Left lung (tissue), 10 donors: ENCODE results near the gene PAPPA2. TPM values are rescaled to one million over a fixed set of nuclear protein-coding genes. Genes with fewer than 3 reads are reported as not detected.

Source experiments
- ATAC-seq: fragments of 200-7000 bp; cut with Tn5 transposase; one replicate; pipeline ENCODE4 v1.9.1; 2020; ENCODE audit warnings: moderate library complexity
- DNase-seq, 4 donors: peaks; one replicate each; pipeline ENCODE4 v3.0.0-alpha.2; 2013 to 2020
- H3K27ac ChIP-seq, 2 donors: fragments of 200-600 bp; sonication (generic) in 1 of 2; one replicate each; pipeline versions ENCODE4 v1.5.0 to v1.8.0; 2020 to 2021
- H3K27me3 ChIP-seq, 2 donors: fragments of 200-600 bp; sonication (generic) in 1 of 2; one replicate each; pipeline versions ENCODE4 v1.5.0 to v1.8.0; 2020 to 2021
- H3K36me3 ChIP-seq, 2 donors: fragments of 200-600 bp; sonication (generic) in 1 of 2; one replicate each; pipeline versions ENCODE4 v1.5.0 to v1.8.0; 2020 to 2021
- H3K4me1 ChIP-seq, 2 donors: fragments of 200-600 bp; one replicate each; pipeline ENCODE4 v1.8.0; 2021
- H3K4me3 ChIP-seq, 2 donors: fragments of 200-600 bp; sonication (generic) in 1 of 2; one replicate each; pipeline versions ENCODE4 v1.5.0 to v1.8.0; 2020 to 2021; ENCODE audit warnings: mild to moderate bottlenecking in 1 of 2
- H3K9me3 ChIP-seq, 2 donors: fragments of 200-600 bp; sonication (generic) in 1 of 2; one replicate each; pipeline versions ENCODE4 v1.5.0 to v1.8.0; 2020 to 2021
- intact Hi-C, 2 donors: fragments of 100-400 bp; cut with DNase I; formaldehyde crosslinking; loops; one replicate each; pipeline versions ENCODE4 v1.11.2 to v1.14.2; 2022
- polyA plus RNA-seq, 6 donors: library from polyadenylated mRNA; unstranded; fragments of 120-200 nt; gene quantifications; one replicate each; pipeline ENCODE4 v1.2.1, GENCODE V29; 2013; ENCODE audit not compliant: insufficient read length in 6 of 6
- total RNA-seq, 2 donors: library from RNA; stranded (reverse); fragmentation: NEBNext Ultra II Directional; extraction: Animal tissue kit (Norgen Biotek cat#: 25700); gene quantifications; one replicate each; pipeline ENCODE4 v1.2.1, GENCODE V29; 2021
- TF ChIP-seq, protein P1 (sequence below), 2 donors: fragments of 200-600 bp; sonication (generic) in 1 of 2; IDR thresholded peaks; one replicate each; pipeline versions ENCODE4 v1.5.0 to v1.8.0; 2021; ENCODE audit warnings: antibody characterized with exemption in 2 of 2
- donor health status: DM: no; HTN: yes; CAD: no.
- donor health status: DM: no; HTN: no; CAD: no.

PAPPA2 gene
- total and polyA plus RNA-seq, 8 donors: 0.09 to 0.68 (median 0.27) TPM

GRCh38 chr1:176773038-176773437 is 310.1 kb downstream of the PAPPA2 start:
- TF ChIP-seq, protein P1, sequence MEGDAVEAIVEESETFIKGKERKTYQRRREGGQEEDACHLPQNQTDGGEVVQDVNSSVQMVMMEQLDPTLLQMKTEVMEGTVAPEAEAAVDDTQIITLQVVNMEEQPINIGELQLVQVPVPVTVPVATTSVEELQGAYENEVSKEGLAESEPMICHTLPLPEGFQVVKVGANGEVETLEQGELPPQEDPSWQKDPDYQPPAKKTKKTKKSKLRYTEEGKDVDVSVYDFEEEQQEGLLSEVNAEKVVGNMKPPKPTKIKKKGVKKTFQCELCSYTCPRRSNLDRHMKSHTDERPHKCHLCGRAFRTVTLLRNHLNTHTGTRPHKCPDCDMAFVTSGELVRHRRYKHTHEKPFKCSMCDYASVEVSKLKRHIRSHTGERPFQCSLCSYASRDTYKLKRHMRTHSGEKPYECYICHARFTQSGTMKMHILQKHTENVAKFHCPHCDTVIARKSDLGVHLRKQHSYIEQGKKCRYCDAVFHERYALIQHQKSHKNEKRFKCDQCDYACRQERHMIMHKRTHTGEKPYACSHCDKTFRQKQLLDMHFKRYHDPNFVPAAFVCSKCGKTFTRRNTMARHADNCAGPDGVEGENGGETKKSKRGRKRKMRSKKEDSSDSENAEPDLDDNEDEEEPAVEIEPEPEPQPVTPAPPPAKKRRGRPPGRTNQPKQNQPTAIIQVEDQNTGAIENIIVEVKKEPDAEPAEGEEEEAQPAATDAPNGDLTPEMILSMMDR (IDR thresholded peaks at IDR 0.05): no peak
- Histone ChIP-seq H3K4me3 (no peak overlapping the region), H3K4me1 (no peaks in the 10 kb centered on the region), H3K9me3 (no peaks in the 10 kb centered on the region), H3K36me3 (no peaks in the 10 kb centered on the region), H3K27me3 (no peaks in the 10 kb centered on the region), H3K27ac (no peak overlapping the region)
- ATAC-seq: no peak
- intact Hi-C loops: no loop called here
- no peak for DNase-seq

DNA sequence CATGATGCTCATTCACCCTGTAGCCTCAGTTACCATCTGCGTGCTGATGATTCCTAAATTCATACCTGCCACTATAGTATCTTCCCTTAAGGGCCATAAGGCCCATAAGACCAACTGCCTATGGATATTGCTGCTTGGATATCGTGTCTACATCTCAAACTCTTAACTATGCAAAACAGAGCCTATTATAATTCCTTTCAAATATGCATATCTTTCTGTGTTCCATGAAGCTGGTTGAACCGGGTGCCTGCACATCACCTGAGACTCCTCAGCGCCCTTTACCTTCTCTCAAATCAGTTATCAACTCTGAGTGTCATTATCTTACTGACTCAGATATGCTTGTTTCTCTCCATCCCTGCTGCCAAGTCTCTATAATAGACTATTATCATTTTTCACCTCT is 311.2 kb downstream of the PAPPA2 start:
- Histone ChIP-seq H3K36me3 (no peaks in the 10 kb centered on the region), H3K4me3 (no peak overlapping the region), H3K9me3 (no peaks in the 10 kb centered on the region), H3K27ac (no peak overlapping the region), H3K4me1 (no peaks in the 10 kb centered on the region), H3K27me3 (no peaks in the 10 kb centered on the region)
- TF ChIP-seq, protein P1 (IDR thresholded peaks at IDR 0.05): no peak
- no peak for ATAC-seq
- intact Hi-C loops: no loop called here
- no peak for DNase-seq

GRCh38 chr1:176775378-176775777 is 312.4 kb downstream of the PAPPA2 start:
- Histone ChIP-seq H3K9me3 (no peaks in the 10 kb centered on the region), H3K36me3 (no peaks in the 10 kb centered on the region), H3K4me3 (no peak overlapping the region), H3K27me3 (no peaks in the 10 kb centered on the region), H3K27ac (no peak overlapping the region), H3K4me1 (no peaks in the 10 kb centered on the region)
- TF ChIP-seq, protein P1 (IDR thresholded peaks at IDR 0.05): no peak
- intact Hi-C loops: no loop called here
- ATAC-seq: no peak
- no peak for DNase-seq

GRCh38 chr1:176775996-176776395 is 313.0 kb downstream of the PAPPA2 start:
- H3K4me3 ChIP-seq: no peak overlapping the region
- DNase-seq (no peak), ATAC-seq (no peak)
- no peaks in the 10 kb centered on the region for H3K4me1 ChIP-seq
- TF ChIP-seq, protein P1 (IDR thresholded peaks at IDR 0.05): no peak
- no peaks in the 10 kb centered on the region for H3K9me3 ChIP-seq
- H3K27ac ChIP-seq: no peak overlapping the region
- intact Hi-C loops: no loop called here
- H3K27me3 ChIP-seq: no peaks in the 10 kb centered on the region
- H3K36me3 ChIP-seq: no peaks in the 10 kb centered on the region

DNA sequence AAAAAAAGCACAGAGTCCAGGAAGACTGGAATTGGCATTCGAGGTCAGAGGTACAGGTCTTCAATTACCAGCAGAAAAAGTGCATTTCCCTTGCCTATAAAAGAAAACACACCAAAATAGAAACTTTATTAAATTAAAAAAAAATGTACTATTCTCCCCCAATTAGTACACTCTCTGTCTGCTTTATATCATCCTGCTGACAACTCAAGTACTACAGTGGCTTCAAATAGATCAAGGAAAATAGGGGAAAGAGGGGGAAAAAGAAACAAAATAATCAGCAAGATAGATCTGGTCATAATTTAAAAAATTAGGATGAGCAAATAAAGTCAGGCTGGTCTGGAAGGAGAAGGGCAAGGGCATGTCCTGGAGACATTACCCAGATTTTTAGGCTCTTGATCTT is 315.1 kb downstream of the PAPPA2 start:
- no peak overlapping the region for H3K27ac ChIP-seq
- no peaks in the 10 kb centered on the region for H3K9me3 ChIP-seq
- no peaks in the 10 kb centered on the region for H3K36me3 ChIP-seq
- intact Hi-C loops: no loop called here
- no peak overlapping the region for H3K4me3 ChIP-seq
- ATAC-seq (no peak), DNase-seq (no peak)
- TF ChIP-seq, protein P1 (IDR thresholded peaks at IDR 0.05): no peak
- no peaks in the 10 kb centered on the region for H3K27me3 ChIP-seq
- no peaks in the 10 kb centered on the region for H3K4me1 ChIP-seq
